Measurements from ENCODE around the gene TMLHE. TPM values are rescaled to one million over a fixed set of nuclear protein-coding genes. Genes with fewer than 3 reads are reported as not detected.
"Not testable (repeated sequence)": the region's sequence is repeated elsewhere in the genome, so short reads cannot be mapped to it uniquely, and the experiment has no call there.

Gene TMLHE
- polyA plus RNA-seq, 3 donors = 14.3 to 28.3 (median 28.2) TPM

DNA sequence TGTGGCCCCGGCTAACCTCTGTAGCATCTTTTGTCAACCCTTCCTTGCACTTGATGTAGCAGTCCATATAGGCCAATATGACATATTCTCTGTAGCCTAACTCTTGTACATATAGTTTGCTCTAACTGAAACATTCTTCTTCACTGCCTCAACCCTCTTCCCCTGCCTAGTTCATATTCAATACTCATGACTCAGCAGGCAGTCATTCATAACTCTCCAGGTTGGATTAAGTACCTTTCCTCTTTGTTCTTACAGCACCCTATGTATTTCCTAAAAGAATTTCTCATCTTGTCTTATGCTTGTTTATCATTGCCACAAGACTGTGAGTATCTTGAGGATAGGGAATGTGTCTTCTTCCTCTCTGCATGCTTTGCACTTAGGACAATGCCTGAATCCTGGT lies 76.9 kb downstream of the TMLHE start:
- Histone ChIP-seq H3K9me3 (replicated peaks in 1 of 2; ENCODE audit: control insufficient read depth in 1 of 2, insufficient read depth in 1 of 2, low read length in 2 of 2) (no peaks in the 10 kb centered on the region), H2AFZ (ENCODE audit: insufficient read depth, low read depth, low read length, poor library complexity, severe bottlenecking) (no peak overlapping the region), H3K9ac (ENCODE audit: insufficient read depth, low read length, poor library complexity, severe bottlenecking) (no peak overlapping the region), H3K4me1 (ENCODE audit: control insufficient read depth in 1 of 2, insufficient read depth in 2 of 2, low read length in 2 of 2) (peaks cover 0 to 5% of the 10 kb centered on the region in 2 donors), H3K27ac (ENCODE audit: low read depth in 1 of 2, low read length in 2 of 2) (no peak overlapping the region), H3K4me3 (replicated peaks in 1 of 3; ENCODE audit: low read depth in 2 of 3, low read length in 3 of 3) (no peak overlapping the region), H3K36me3 (replicated peaks in 1 of 2; ENCODE audit: control insufficient read depth in 1 of 2, insufficient read depth in 2 of 2, low read length in 2 of 2) (peaks cover under 1 to 3% of the 10 kb centered on the region in 2 donors), H4K20me1 (ENCODE audit: insufficient read depth, low read length) (no peaks in the 10 kb centered on the region), H3K79me2 (ENCODE audit: insufficient read depth, low read length) (no peaks in the 10 kb centered on the region), H3K4me2 (replicated peaks; ENCODE audit: extremely low read depth, low read length, poor library complexity, severe bottlenecking) (no peak overlapping the region), H3K27me3 (ENCODE audit: control insufficient read depth in 2 of 2, insufficient read depth in 2 of 2, low read length in 2 of 2) (no peaks in the 10 kb centered on the region)
- no peaks in the 10 kb centered on the region for H3K27me3 Mint-ChIP-seq (ENCODE audit: low read depth in 3 of 3)
- TF ChIP-seq, protein P1, sequence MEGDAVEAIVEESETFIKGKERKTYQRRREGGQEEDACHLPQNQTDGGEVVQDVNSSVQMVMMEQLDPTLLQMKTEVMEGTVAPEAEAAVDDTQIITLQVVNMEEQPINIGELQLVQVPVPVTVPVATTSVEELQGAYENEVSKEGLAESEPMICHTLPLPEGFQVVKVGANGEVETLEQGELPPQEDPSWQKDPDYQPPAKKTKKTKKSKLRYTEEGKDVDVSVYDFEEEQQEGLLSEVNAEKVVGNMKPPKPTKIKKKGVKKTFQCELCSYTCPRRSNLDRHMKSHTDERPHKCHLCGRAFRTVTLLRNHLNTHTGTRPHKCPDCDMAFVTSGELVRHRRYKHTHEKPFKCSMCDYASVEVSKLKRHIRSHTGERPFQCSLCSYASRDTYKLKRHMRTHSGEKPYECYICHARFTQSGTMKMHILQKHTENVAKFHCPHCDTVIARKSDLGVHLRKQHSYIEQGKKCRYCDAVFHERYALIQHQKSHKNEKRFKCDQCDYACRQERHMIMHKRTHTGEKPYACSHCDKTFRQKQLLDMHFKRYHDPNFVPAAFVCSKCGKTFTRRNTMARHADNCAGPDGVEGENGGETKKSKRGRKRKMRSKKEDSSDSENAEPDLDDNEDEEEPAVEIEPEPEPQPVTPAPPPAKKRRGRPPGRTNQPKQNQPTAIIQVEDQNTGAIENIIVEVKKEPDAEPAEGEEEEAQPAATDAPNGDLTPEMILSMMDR (IDR thresholded peaks at IDR 0.05) = no peak
- peaks cover 9% of the 10 kb centered on the region for H3K4me1 Mint-ChIP-seq
- peak overlapping the region in 2 of 7 donors; percentile 7 to 23 for H3K27ac Mint-ChIP-seq
- no peak overlapping the region for H3K4me3 Mint-ChIP-seq
- intact Hi-C loops (cut with micrococcal nuclease) = no loop called here
- no peak for DNase-seq
- H3K9me3 Mint-ChIP-seq = peaks cover 0 to 3% (median 0%) of the 10 kb centered on the region in 7 donors
- peaks cover 24 to 31% of the 10 kb centered on the region in 2 donors for H3K36me3 Mint-ChIP-seq
- WGBS (ENCODE audit: insufficient coverage) = no CpG with 5 or more reads among the region's 1 CpG

DNA sequence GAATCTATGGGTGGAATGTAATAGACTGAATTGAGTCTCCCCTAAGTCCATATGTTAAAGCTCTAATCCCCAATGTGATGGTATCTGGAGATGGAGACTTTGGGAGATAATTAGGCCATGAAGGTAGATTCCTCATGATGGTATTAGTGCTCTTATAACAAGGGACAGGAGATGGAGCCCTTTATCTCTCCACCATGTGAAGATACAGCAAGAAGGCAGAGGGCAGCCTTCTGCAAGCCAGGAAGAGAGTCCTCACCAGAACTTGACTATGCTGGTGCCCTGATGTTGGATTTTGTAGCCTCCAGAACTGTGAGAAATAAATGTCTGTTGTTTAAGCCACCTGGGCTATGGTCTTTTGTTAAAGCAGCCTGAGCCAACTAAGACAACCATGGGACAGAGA lies 78.0 kb downstream of the TMLHE start:
- intact Hi-C loops (cut with micrococcal nuclease) = no loop called here
- TF ChIP-seq, protein P1 (IDR thresholded peaks at IDR 0.05) = no peak
- Histone ChIP-seq H3K4me2 (replicated peaks; ENCODE audit: extremely low read depth, low read length, poor library complexity, severe bottlenecking) (no peak overlapping the region), H3K79me2 (ENCODE audit: insufficient read depth, low read length) (no peaks in the 10 kb centered on the region), H2AFZ (ENCODE audit: insufficient read depth, low read depth, low read length, poor library complexity, severe bottlenecking) (no peak overlapping the region), H3K4me3 (replicated peaks in 1 of 3; ENCODE audit: low read depth in 2 of 3, low read length in 3 of 3) (no peak overlapping the region), H3K4me1 (ENCODE audit: control insufficient read depth in 1 of 2, insufficient read depth in 2 of 2, low read length in 2 of 2) (peaks cover 0 to 5% of the 10 kb centered on the region in 2 donors), H3K9me3 (replicated peaks in 1 of 2; ENCODE audit: control insufficient read depth in 1 of 2, insufficient read depth in 1 of 2, low read length in 2 of 2) (no peaks in the 10 kb centered on the region), H3K9ac (ENCODE audit: insufficient read depth, low read length, poor library complexity, severe bottlenecking) (no peak overlapping the region), H3K27ac (ENCODE audit: low read depth in 1 of 2, low read length in 2 of 2) (no peak overlapping the region), H3K36me3 (replicated peaks in 1 of 2; ENCODE audit: control insufficient read depth in 1 of 2, insufficient read depth in 2 of 2, low read length in 2 of 2) (peaks cover 3 to 11% of the 10 kb centered on the region in 2 donors), H3K27me3 (ENCODE audit: control insufficient read depth in 2 of 2, insufficient read depth in 2 of 2, low read length in 2 of 2) (no peaks in the 10 kb centered on the region), H4K20me1 (ENCODE audit: insufficient read depth, low read length) (no peaks in the 10 kb centered on the region)
- H3K27me3 Mint-ChIP-seq (ENCODE audit: low read depth in 3 of 3) = no peaks in the 10 kb centered on the region
- peaks cover 0 to 6% (median 1%) of the 10 kb centered on the region in 7 donors for H3K9me3 Mint-ChIP-seq
- H3K27ac Mint-ChIP-seq = no peak overlapping the region
- H3K36me3 Mint-ChIP-seq = peaks cover 30 to 33% of the 10 kb centered on the region in 2 donors
- no peak for DNase-seq
- peaks cover 9% of the 10 kb centered on the region for H3K4me1 Mint-ChIP-seq
- no peak overlapping the region for H3K4me3 Mint-ChIP-seq

DNA sequence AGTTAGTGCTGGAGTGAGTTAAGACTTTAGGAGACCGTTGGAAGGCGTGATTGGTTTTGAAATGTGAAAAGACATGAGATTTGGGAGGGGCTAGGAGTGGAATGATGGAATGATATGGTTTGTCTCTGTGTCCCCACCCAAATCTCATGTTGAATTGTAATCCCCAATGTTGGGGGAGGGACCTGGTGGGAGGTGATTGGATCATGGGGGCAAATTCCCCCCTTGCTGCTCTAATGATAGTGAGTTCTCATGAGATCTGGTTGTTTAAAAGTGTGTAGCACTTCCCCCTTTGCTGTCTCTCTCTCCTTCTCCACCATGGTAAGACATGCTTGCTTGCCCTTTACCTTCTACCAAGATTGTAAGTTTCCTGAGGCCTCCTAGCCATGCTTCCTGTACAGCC lies 85.7 kb downstream of the TMLHE start:
- H3K4me1 ChIP-seq (ENCODE audit: control insufficient read depth in 1 of 2, insufficient read depth in 2 of 2, low read length in 2 of 2); DNase-seq; H3K4me3 Mint-ChIP-seq; H3K27ac Mint-ChIP-seq; H3K27me3 Mint-ChIP-seq (ENCODE audit: low read depth in 3 of 3); intact Hi-C loops (cut with micrococcal nuclease); H3K4me2 ChIP-seq (replicated peaks; ENCODE audit: extremely low read depth, low read length, poor library complexity, severe bottlenecking); H3K4me3 ChIP-seq (replicated peaks in 1 of 3; ENCODE audit: low read depth in 2 of 3, low read length in 3 of 3); H3K9ac ChIP-seq (ENCODE audit: insufficient read depth, low read length, poor library complexity, severe bottlenecking); H3K79me2 ChIP-seq (ENCODE audit: insufficient read depth, low read length); H2AFZ ChIP-seq (ENCODE audit: insufficient read depth, low read depth, low read length, poor library complexity, severe bottlenecking); H3K27ac ChIP-seq (ENCODE audit: low read depth in 1 of 2, low read length in 2 of 2); H3K27me3 ChIP-seq (ENCODE audit: control insufficient read depth in 2 of 2, insufficient read depth in 2 of 2, low read length in 2 of 2); H3K4me1 Mint-ChIP-seq; H4K20me1 ChIP-seq (ENCODE audit: insufficient read depth, low read length): not testable (repeated sequence)
- WGBS (ENCODE audit: insufficient coverage) = 100% methylated on average over 2 of the region's 2 CpGs
- H3K36me3 Mint-ChIP-seq = peaks cover 44 to 57% of the 10 kb centered on the region in 2 donors
- H3K9me3 Mint-ChIP-seq = peaks cover 15 to 43% (median 35%) of the 10 kb centered on the region in 7 donors
- peaks cover 16 to 50% of the 10 kb centered on the region in 2 donors for H3K9me3 ChIP-seq (replicated peaks in 1 of 2; ENCODE audit: control insufficient read depth in 1 of 2, insufficient read depth in 1 of 2, low read length in 2 of 2)
- H3K36me3 ChIP-seq (replicated peaks in 1 of 2; ENCODE audit: control insufficient read depth in 1 of 2, insufficient read depth in 2 of 2, low read length in 2 of 2) = peaks cover 23 to 57% of the 10 kb centered on the region in 2 donors

Data from CD14-positive monocyte (primary cell).